Stimulated activated CD4-positive, alpha-beta T cell treated with anti-CD3 and anti-CD28 coated beads, Interleukin-12 subunit alpha, Interleukin-12 subunit beta, amount 100 ng/mL, for 4 hours (primary cell): ENCODE data around the gene GSTA3.
"Not testable (repeated sequence)": the region's sequence is repeated elsewhere in the genome, so short reads cannot be mapped to it uniquely, and the experiment has no call there.

Experiments
- DNase-seq: peaks from one replicate; pipeline ENCODE4 v3.0.0-alpha.2; 2020

Gene GSTA3

DNA sequence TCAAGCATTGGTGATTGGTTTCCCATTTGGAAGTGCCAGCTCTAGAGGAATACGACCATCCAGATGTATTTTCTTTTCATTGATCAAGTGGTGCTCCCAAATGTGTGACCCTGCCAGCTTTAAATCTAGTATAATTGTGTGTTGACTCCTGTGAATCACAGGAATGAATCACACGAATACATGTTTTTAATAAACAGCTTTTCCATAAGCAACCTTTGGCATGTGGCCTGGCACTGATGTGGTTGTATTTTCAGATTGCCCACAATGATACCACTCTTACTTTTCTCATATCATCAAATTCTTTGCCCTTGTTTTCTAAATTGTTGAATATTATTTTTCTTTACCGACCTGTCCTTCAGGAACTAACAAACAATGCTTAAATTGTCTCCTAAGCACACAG is 367 bp downstream of the GSTA3 start:
- no peak for DNase-seq

- DNase-seq: no peak
Observed at GRCh38 chr6:52908526-52908925, 972 bp downstream of the GSTA3 start.

DNA sequence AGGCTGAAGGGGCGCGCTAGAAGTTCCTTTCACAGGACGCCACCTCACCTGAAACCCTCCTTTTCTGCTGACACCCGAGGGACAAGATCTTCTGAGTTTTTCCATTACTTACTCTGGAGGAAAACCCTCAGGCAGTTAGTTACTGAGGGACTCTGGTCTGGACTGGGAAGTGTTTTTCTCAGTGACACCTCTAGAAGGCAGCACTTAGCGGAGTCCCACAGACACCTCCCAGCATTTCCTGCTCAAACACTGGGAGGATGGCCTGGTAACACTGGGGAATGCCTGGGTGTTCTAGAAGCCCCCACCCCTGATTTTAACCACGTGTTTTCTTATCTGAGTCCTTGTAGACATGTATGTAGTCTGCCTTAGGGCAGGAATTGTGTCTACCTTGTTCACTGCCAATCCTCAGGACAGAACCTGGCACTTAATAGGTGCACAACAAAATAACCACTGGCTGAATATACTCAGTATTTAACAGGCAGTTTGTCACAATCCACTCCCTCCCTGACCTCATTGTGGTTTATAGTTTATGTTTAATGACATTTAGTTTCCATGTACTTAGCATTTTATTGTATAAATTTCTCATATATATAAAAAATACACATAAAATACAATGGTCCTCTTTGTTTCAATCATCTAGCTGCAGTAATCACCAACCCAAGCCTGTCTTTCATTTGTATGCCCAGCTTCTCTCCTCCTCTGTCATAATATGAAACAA is 4.8 kb downstream of the GSTA3 start:
- DNase-seq: no peak

- DNase-seq: no peak
Observed at GRCh38 chr6:52900536-52900935, 9.0 kb downstream of the GSTA3 start.

DNA sequence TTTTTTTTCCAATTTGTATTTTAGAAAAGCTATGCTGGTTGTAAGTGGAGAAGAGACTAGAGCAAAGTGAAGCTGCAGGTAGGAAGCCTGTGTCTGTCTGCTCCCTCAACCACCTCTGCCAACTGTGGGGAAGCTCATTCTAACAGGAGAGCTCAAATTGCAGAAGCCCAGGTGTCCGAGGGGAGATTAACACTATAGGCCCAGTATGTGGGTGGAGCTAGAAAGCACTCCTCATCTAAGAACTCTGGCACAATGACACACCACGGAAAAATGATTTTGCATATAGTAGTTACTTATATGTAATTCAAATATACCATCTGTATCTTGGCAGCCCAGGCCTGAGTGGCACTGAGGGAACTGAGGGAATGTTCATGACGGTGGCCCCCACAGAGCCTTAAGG is 13.7 kb downstream of the GSTA3 start:
- DNase-seq: not testable (repeated sequence)

DNA sequence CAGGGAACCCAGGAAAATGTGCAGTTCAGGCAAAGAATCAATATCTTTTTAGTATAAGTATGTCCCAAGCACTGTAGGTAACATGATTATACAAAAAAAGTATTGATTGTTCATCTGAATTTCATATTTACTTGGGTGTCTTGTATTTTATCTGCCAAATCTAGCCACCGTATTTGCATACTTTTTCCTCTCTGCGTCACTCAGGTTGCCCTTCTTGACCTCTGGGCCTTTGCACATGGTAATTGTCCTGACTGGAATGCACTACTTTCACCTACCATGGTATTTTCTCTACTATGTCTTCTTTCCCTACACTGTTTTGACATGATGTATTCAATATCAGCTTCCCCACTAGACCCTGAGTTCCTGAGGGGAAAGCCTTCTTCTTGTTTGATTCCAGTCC is 15.2 kb downstream of the GSTA3 start:
- DNase-seq: no peak

DNA sequence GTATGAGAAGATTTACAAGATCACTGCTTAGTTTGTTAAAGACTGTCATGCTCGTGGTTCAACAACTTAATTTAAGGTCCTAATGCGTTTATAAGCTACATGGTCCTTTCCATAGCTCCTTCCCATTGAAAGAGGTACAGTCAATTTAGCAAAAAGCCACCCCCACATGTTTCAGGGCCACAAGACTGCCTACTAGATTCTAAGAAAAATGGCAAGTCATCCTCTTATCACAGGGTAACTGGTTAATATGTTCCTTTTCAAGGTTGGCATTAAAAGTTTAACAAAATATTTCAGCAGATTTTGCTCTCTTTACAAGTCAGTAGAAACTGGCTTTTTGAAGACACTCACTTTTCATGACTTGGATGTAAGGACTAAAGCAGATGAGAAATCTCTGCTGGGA is 15.7 kb downstream of the GSTA3 start:
- no peak for DNase-seq

DNA sequence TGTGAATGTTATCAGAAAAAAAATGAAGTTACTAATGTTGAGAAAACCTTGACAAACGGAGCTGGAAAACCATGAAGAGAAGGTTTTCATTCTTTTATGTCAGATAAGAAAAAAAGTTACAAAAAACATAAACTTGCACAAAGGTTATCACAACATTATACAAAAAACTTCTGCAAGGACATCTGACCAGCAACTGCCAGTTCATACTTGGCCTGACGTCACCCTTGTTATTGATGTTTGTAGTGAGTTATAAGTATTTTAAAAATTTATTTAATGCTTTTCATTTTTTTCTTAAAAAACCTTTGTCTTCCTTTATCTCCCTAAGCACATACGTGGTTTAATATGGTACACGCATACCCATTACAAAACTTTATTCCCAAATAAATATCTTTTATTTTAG is 16.3 kb downstream of the GSTA3 start:
- DNase-seq: no peak

- DNase-seq: no peak
Observed at GRCh38 chr6:52890018-52890417, 19.5 kb downstream of the GSTA3 start.

DNA sequence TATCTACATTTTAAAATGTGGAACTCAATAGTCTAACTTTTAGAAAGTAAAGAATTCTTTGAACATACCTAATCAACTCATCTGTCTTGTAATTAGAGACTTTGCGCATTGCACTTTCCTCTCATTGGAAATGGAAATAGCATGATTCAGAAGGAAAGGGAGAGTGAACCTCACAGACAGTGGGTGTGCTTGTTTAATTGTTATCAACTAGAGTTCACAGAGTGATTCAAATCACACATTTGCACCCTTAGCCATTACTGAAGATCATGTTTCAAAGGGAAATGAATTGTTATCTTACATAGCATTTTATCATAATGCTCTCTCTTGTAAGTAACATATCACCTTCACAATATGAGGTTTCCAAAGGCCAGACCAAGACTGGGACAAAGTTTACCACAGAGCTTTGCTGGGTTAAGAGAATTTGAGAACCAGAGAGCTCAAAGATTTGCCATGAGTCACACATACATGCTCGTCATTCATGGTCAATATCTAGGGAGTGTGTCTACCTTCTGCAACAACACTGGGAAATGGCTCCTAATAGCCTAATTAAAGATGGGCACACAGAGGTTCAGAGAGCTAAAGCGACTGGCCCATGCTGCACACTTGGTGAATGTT is 21.5 kb downstream of the GSTA3 start:
- DNase-seq: no peak

GRCh38 chr6:52881996-52882841 is 27.3 kb downstream of the GSTA3 start:
- peak; percentile 44 for DNase-seq

GRCh38 chr6:52881662-52881995 is 27.9 kb downstream of the GSTA3 start:
- no peak for DNase-seq

DNA sequence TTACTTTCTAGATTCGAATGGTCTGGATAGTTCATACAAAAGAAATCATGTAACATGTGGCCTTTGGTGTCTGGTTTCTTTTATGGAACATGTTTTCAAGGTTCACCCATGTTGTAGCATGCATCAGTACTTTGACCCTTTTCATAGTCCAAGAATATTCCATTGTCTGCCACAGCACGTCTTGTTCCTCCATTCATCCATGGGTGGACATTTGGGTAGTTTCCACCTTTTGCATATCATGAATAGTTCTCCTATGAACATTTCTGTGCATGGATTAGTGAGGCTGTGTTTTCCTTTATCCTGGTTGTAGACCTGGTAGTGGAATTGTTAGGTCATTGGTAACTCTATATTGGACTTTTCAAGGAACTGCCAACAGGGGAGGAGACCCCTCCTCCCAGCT is 31.7 kb downstream of the GSTA3 start:
- DNase-seq: no peak

- DNase-seq: no peak
Observed at GRCh38 chr6:52877168-52877567, 32.3 kb downstream of the GSTA3 start.

GRCh38 chr6:52876056-52876787 is 33.3 kb downstream of the GSTA3 start:
- no peak for DNase-seq

GRCh38 chr6:52872031-52872430 is 37.5 kb downstream of the GSTA3 start:
- no peak for DNase-seq

DNA sequence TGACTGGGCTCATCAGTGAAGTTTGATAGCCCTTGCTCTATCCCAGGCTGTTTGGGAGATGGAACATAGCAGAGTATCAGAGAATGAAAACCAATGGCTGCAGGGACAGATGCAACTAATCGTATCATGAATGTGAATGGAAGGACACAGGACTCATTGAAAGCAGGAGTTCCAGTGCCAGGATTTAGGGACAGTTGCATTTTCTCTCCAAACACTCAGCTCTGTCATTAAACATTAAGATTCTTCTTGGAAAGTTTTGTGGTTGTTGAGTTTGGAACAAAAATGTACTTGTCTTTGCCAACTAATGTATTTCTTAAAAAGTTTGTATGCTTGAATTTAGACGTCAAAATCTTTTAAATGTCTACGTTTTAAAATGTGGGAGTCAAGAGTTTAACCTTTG is 37.9 kb downstream of the GSTA3 start:
- DNase-seq: no peak

DNA sequence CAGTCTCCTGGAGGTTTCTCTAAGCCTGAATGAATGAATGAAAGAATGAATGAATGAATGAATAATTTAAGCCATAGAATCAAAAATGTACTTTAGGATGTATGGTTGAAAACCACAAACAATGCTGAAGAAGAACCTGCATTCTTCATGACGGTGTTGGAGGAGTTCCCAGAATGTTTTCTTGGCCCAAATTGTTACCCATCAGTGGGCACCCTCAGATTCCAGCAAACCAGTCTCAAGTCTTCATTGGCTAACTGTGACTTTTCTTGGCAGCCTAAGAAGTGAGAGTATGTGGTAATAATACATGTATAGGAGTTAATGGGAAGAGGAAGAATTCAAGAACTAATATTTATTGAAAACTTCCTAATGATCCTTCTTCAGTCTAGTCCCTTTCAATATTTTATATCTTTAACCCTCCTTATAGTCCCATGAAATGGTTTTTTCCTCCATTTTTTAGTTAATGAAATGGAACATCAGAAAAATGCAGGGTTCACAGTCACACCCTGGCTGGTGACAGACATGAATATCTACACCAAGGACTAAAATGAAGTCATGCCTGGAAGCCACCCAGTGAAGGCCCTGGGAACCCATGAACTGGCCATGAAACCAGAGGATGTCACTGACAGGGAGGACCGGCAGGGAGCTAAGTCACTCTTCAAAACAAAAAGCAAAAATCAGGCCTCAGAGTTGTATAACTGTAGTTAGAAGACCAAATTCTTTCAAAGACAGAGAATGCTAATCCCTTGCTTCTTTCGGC is 39.0 kb downstream of the GSTA3 start:
- not testable (repeated sequence) for DNase-seq

GRCh38 chr6:52868899-52869298 is 40.6 kb downstream of the GSTA3 start:
- not testable (repeated sequence) for DNase-seq

DNA sequence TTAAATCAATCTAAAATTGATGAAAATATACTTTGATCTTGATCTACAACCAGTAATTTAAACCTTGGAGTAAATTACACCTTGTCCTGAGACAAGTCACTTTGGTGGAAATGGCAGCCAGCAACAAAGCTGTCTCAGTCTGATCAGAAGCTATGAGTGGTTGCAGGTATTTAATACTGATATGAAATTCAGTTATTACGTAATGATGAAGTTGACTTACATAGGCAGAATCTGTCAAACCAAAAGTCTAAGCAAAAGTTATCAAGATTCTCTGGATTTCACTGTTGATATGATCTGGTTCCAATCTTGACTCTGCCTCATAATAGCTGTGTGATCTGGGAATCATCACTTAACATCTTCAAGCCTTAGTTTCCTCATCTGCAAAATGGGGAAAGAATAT is 41.3 kb downstream of the GSTA3 start:
- no peak for DNase-seq

DNA sequence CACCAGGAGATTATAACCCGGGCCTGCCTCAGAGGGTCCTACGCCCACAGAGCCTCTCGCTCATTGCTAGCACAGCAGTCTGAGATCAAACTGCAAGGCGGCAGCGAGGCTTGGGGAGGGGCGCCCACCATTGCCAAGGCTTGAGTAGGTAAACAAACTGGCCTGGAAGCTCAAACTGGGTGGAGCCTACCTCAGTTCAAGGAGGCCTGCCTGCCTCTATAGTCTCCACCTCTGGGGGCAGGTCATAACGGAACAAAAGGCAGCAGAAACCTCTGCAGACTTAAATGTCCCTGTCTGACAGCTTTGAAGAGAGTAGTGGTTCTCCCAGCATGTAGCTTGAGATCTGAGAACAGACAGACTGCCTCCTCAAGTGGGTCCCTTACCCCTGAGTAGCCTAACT is 48.3 kb downstream of the GSTA3 start:
- not testable (repeated sequence) for DNase-seq

DNA sequence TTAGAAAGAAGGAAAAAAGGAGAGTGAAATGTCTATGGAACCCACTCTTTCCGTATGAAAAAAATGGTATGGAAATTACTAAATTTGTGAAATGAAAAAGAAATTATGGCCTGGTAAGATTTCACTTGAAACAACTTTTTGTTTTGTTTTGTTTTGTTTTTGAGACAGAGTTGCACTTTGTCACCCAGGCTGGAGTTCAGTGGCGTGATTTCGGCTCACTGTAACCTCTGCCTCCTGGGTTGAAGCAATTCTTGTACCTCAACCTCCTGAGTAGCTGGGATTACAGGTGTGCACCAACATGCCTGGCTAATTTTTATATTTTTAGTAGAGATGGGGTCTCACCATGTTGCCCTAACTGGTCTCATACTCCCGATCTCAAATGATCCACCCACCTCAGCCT is 51.1 kb downstream of the GSTA3 start:
- DNase-seq: no peak

GRCh38 chr6:52856137-52856536 is 53.4 kb downstream of the GSTA3 start:
- not testable (repeated sequence) for DNase-seq
